Measurements from ENCODE around the gene KLK6.

The KLK6 gene

DNA sequence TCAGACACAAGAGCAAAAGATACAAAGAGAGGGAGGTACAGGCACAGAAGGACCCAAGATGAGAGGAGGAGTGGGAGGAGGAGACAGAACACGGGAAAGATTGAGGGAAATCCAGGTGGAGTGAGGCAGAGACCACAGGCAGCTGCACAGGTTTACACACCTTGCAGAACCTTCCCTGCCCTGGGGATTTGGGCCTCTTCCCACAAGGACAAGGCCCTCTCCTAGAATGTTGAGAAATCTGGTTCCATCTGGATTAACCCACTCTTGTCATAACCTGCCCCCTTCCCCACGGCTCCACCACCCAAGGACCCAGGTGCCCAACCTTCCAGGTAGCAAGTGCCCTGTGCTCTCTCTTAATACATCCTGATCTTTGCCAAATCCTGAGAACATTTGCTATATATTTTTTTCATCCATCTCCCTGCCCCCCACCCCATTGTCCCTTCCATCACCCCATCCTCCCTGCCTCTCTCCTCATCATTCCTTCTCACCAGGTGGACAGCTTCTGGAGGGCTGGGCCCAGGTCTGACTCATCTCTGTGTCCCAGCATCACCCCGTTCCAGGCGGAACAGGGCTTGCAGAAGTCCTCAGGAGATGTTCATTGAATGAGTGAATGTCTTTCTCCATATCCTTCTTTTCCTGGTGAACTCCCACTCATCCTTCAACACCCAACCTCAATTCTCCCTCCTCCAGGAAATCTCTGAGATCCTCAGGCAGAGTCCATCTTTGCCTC, 40.8 kb upstream of the KLK6 start:
- WGBS (ENCODE audit: insufficient coverage), result 70% methylated on average over 2 of the region's 4 CpGs
- Histone ChIP-seq H3K9me3 (ENCODE audit: control extremely low read depth in 1 of 5, control insufficient read depth in 4 of 5, insufficient read depth in 2 of 5, low read depth in 1 of 5, low read length in 4 of 5) (no peaks in the 10 kb centered on the region), H3K4me1 (ENCODE audit: control extremely low read depth in 1 of 4, control insufficient read depth in 4 of 4, insufficient read depth in 4 of 4, low read length in 3 of 4) (no peaks in the 10 kb centered on the region), H3K36me3 (ENCODE audit: control insufficient read depth in 4 of 4, insufficient read depth in 4 of 4, low read length in 3 of 4) (no peaks in the 10 kb centered on the region), H3K27me3 (replicated peaks in 2 of 5; ENCODE audit: control insufficient read depth in 4 of 5, insufficient read depth in 5 of 5, low read length in 4 of 5) (peaks cover 0 to 64% (median 14%) of the 10 kb centered on the region in 5 experiments), H3K4me3 (ENCODE audit: control insufficient read depth in 1 of 7, extremely low read depth in 1 of 7, insufficient read depth in 4 of 7, low read depth in 2 of 7, low read length in 6 of 7) (no peak overlapping the region), H3K27ac (ENCODE audit: insufficient read depth in 1 of 2, low read depth in 1 of 2, low read length in 2 of 2, poor library complexity in 1 of 2, severe bottlenecking in 2 of 2) (no peak overlapping the region)
- ChIA-PET CTCF (no interaction called here), POLR2A (no interaction called here)
- DNase-seq, result no peak

DNA sequence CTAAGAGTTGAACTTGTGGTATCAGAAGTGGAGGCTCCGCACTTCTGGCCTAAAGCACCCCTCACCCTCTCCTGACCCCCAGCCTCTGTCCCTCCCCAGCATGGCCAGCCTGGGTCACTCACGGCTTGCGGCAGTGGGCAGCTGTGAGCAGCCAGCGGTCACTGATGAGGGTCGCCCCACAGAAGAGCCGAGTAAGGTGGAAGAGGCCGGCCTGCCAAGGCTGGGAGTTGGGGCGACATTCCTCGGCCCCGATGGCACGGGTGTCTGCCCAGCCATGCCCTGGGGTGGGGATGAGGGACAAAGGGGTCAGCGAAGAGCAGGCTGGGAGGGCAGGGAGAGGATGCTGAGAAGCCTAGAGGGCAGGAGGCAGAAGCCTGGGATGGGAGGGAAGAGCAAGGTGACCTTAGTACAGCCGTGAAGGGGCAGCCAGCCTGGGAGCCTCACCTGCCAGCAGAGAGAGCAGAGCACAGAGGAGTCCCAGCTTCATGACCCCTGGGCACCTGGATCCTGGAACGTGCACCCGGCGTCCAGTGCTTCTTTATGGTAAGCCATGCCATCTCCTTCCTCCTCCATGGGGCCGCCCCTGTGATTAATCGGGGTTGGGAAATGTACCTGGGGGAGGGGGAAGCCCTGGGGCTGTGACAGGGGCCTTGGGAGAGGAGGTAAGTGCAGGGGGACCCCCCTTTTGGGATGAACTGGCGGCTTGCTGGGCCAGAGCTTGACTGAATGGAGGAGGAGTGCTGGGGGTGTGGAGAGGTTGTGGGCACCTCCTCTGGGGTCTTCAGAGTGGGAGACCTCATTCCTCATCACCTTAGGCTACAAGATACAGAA, 39.9 kb upstream of the KLK6 start:
- DNase-seq, result no peak
- Histone ChIP-seq H3K27me3 (replicated peaks in 2 of 5; ENCODE audit: control insufficient read depth in 4 of 5, insufficient read depth in 5 of 5, low read length in 4 of 5) (peaks cover 0 to 63% (median 14%) of the 10 kb centered on the region in 5 experiments), H3K9me3 (ENCODE audit: control extremely low read depth in 1 of 5, control insufficient read depth in 4 of 5, insufficient read depth in 2 of 5, low read depth in 1 of 5, low read length in 4 of 5) (no peaks in the 10 kb centered on the region), H3K36me3 (ENCODE audit: control insufficient read depth in 4 of 4, insufficient read depth in 4 of 4, low read length in 3 of 4) (no peaks in the 10 kb centered on the region), H3K4me3 (ENCODE audit: control insufficient read depth in 1 of 7, extremely low read depth in 1 of 7, insufficient read depth in 4 of 7, low read depth in 2 of 7, low read length in 6 of 7) (no peak overlapping the region), H3K27ac (ENCODE audit: insufficient read depth in 1 of 2, low read depth in 1 of 2, low read length in 2 of 2, poor library complexity in 1 of 2, severe bottlenecking in 2 of 2) (no peak overlapping the region), H3K4me1 (ENCODE audit: control extremely low read depth in 1 of 4, control insufficient read depth in 4 of 4, insufficient read depth in 4 of 4, low read length in 3 of 4) (no peaks in the 10 kb centered on the region)
- ChIA-PET CTCF (no interaction called here), POLR2A (no interaction called here)
- 86% methylated on average over 16 of the region's 19 CpGs for WGBS (ENCODE audit: insufficient coverage)

DNA sequence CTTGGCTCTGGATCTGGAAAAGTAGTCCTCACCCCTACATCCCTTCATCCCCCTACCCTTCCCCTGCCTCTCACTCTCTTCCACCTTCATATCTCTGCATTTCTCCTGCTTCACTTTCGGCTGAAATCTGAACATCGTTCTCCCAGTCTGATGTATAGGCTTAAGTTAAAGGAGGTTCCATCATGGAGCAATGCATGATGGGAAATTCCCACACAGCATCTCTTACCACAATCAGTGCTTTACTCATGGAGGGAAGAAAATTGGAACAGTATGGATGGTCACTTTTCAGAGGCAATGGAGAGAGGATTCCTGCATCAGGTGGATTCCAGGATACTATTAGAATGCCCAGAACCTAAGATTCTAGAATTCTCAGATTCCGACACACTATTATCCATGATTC, 38.1 kb upstream of the KLK6 start:
- Histone ChIP-seq H3K9me3 (ENCODE audit: control extremely low read depth in 1 of 5, control insufficient read depth in 4 of 5, insufficient read depth in 2 of 5, low read depth in 1 of 5, low read length in 4 of 5) (no peaks in the 10 kb centered on the region), H3K36me3 (ENCODE audit: control insufficient read depth in 4 of 4, insufficient read depth in 4 of 4, low read length in 3 of 4) (no peaks in the 10 kb centered on the region), H3K27ac (ENCODE audit: insufficient read depth in 1 of 2, low read depth in 1 of 2, low read length in 2 of 2, poor library complexity in 1 of 2, severe bottlenecking in 2 of 2) (no peak overlapping the region), H3K4me3 (ENCODE audit: control insufficient read depth in 1 of 7, extremely low read depth in 1 of 7, insufficient read depth in 4 of 7, low read depth in 2 of 7, low read length in 6 of 7) (no peak overlapping the region), H3K4me1 (ENCODE audit: control extremely low read depth in 1 of 4, control insufficient read depth in 4 of 4, insufficient read depth in 4 of 4, low read length in 3 of 4) (no peaks in the 10 kb centered on the region), H3K27me3 (replicated peaks in 2 of 5; ENCODE audit: control insufficient read depth in 4 of 5, insufficient read depth in 5 of 5, low read length in 4 of 5) (peaks cover 0 to 69% (median 11%) of the 10 kb centered on the region in 5 experiments)
- ChIA-PET POLR2A (no interaction called here), CTCF (no interaction called here)
- DNase-seq, result no peak
- WGBS (ENCODE audit: insufficient coverage), result 80% methylated on average over 1 of the region's 3 CpGs

GRCh38 chr19:51006406-51006805, 37.0 kb upstream of the KLK6 start:
- Histone ChIP-seq H3K4me3 (ENCODE audit: control insufficient read depth in 1 of 7, extremely low read depth in 1 of 7, insufficient read depth in 4 of 7, low read depth in 2 of 7, low read length in 6 of 7) (no peak overlapping the region), H3K27ac (ENCODE audit: insufficient read depth in 1 of 2, low read depth in 1 of 2, low read length in 2 of 2, poor library complexity in 1 of 2, severe bottlenecking in 2 of 2) (no peak overlapping the region), H3K4me1 (ENCODE audit: control extremely low read depth in 1 of 4, control insufficient read depth in 4 of 4, insufficient read depth in 4 of 4, low read length in 3 of 4) (no peaks in the 10 kb centered on the region), H3K27me3 (replicated peaks in 2 of 5; ENCODE audit: control insufficient read depth in 4 of 5, insufficient read depth in 5 of 5, low read length in 4 of 5) (peaks cover 0 to 79% (median 14%) of the 10 kb centered on the region in 5 experiments), H3K36me3 (ENCODE audit: control insufficient read depth in 4 of 4, insufficient read depth in 4 of 4, low read length in 3 of 4) (no peaks in the 10 kb centered on the region), H3K9me3 (ENCODE audit: control extremely low read depth in 1 of 5, control insufficient read depth in 4 of 5, insufficient read depth in 2 of 5, low read depth in 1 of 5, low read length in 4 of 5) (no peaks in the 10 kb centered on the region)
- CTCF ChIA-PET, result no interaction called here
- no peak for DNase-seq
- POLR2A ChIA-PET, result no interaction called here
- 64% methylated on average over 8 of the region's 8 CpGs for WGBS (ENCODE audit: insufficient coverage)

DNA sequence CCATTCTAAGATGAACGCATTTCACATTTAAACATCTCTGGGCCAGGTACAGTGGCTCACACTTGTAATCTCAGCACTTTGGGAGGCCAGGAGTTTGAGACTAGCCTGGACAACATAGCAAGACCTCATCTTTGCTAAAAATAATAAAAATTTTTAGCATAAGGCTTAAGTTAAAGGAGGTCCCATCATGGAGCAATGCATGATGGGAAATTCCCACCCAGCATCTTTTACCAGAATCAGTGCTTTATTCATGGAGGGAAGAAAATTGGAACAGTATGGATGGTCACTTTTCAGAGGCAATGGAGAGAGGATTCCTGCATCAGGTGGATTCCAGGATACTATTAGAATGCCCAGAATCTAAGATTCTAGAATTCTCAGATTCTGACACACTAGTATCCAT, 35.9 kb upstream of the KLK6 start:
- ChIA-PET POLR2A (no interaction called here), CTCF (no interaction called here)
- peaks cover 0 to 79% (median 14%) of the 10 kb centered on the region in 5 experiments for H3K27me3 ChIP-seq (replicated peaks in 2 of 5; ENCODE audit: control insufficient read depth in 4 of 5, insufficient read depth in 5 of 5, low read length in 4 of 5)
- H3K4me3 ChIP-seq (ENCODE audit: control insufficient read depth in 1 of 7, extremely low read depth in 1 of 7, insufficient read depth in 4 of 7, low read depth in 2 of 7, low read length in 6 of 7), result no peak overlapping the region
- no peak overlapping the region for H3K27ac ChIP-seq (ENCODE audit: insufficient read depth in 1 of 2, low read depth in 1 of 2, low read length in 2 of 2, poor library complexity in 1 of 2, severe bottlenecking in 2 of 2)
- 86% methylated on average over 1 of the region's 1 CpG for WGBS (ENCODE audit: insufficient coverage)
- no peaks in the 10 kb centered on the region for H3K36me3 ChIP-seq (ENCODE audit: control insufficient read depth in 4 of 4, insufficient read depth in 4 of 4, low read length in 3 of 4)
- DNase-seq, result no peak
- H3K9me3 ChIP-seq (ENCODE audit: control extremely low read depth in 1 of 5, control insufficient read depth in 4 of 5, insufficient read depth in 2 of 5, low read depth in 1 of 5, low read length in 4 of 5), result no peaks in the 10 kb centered on the region
- H3K4me1 ChIP-seq (ENCODE audit: control extremely low read depth in 1 of 4, control insufficient read depth in 4 of 4, insufficient read depth in 4 of 4, low read length in 3 of 4), result no peaks in the 10 kb centered on the region

DNA sequence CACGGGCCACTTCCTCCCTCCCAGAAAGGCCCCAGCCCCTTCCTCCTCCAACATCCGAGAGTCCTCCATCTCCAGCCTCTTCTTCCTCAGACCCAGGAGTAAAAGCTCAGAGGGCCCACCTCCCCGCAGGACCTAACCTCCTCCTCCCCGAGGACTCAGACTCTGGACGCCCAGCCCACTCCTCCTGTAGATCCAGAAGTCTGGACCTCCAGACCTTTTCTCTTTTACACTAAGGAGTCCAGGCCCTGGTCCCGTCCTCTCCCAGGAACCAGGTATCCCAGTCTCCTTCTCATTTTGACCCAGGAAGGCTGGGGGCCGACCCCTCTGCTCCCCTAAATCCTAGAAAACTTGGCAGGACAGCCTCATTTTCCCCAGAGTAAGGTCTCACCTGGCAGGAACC, 33.9 kb upstream of the KLK6 start:
- POLR2A ChIA-PET, result no interaction called here

GRCh38 chr19:51002542-51003311, 33.3 kb upstream of the KLK6 start:
- H3K27me3 ChIP-seq (replicated peaks in 2 of 5; ENCODE audit: control insufficient read depth in 4 of 5, insufficient read depth in 5 of 5, low read length in 4 of 5), result peaks cover 5 to 85% (median 19%) of the 10 kb centered on the region in 5 experiments
- WGBS (ENCODE audit: insufficient coverage), result 73% methylated on average over 41 of the region's 42 CpGs
- no peaks in the 10 kb centered on the region for H3K36me3 ChIP-seq (ENCODE audit: control insufficient read depth in 4 of 4, insufficient read depth in 4 of 4, low read length in 3 of 4)
- H3K27ac ChIP-seq (ENCODE audit: insufficient read depth in 1 of 2, low read depth in 1 of 2, low read length in 2 of 2, poor library complexity in 1 of 2, severe bottlenecking in 2 of 2), result no peak overlapping the region
- no peak overlapping the region for H3K4me3 ChIP-seq (ENCODE audit: control insufficient read depth in 1 of 7, extremely low read depth in 1 of 7, insufficient read depth in 4 of 7, low read depth in 2 of 7, low read length in 6 of 7)
- POLR2A ChIA-PET, result no interaction called here
- no peaks in the 10 kb centered on the region for H3K9me3 ChIP-seq (ENCODE audit: control extremely low read depth in 1 of 5, control insufficient read depth in 4 of 5, insufficient read depth in 2 of 5, low read depth in 1 of 5, low read length in 4 of 5)
- CTCF ChIA-PET, result no interaction called here
- peak; percentile 27 to 44 (median 40) for DNase-seq
- no peaks in the 10 kb centered on the region for H3K4me1 ChIP-seq (ENCODE audit: control extremely low read depth in 1 of 4, control insufficient read depth in 4 of 4, insufficient read depth in 4 of 4, low read length in 3 of 4)

More for the DNA sequence above, 33.9 kb upstream of the KLK6 start:
- CTCF ChIA-PET, result no interaction called here
- no peaks in the 10 kb centered on the region for H3K4me1 ChIP-seq (ENCODE audit: control extremely low read depth in 1 of 4, control insufficient read depth in 4 of 4, insufficient read depth in 4 of 4, low read length in 3 of 4)
- no peak overlapping the region for H3K27ac ChIP-seq (ENCODE audit: insufficient read depth in 1 of 2, low read depth in 1 of 2, low read length in 2 of 2, poor library complexity in 1 of 2, severe bottlenecking in 2 of 2)
- H3K9me3 ChIP-seq (ENCODE audit: control extremely low read depth in 1 of 5, control insufficient read depth in 4 of 5, insufficient read depth in 2 of 5, low read depth in 1 of 5, low read length in 4 of 5), result no peaks in the 10 kb centered on the region
- H3K27me3 ChIP-seq (replicated peaks in 2 of 5; ENCODE audit: control insufficient read depth in 4 of 5, insufficient read depth in 5 of 5, low read length in 4 of 5), result peaks cover 5 to 80% (median 16%) of the 10 kb centered on the region in 5 experiments
- DNase-seq, result no peak
- no peaks in the 10 kb centered on the region for H3K36me3 ChIP-seq (ENCODE audit: control insufficient read depth in 4 of 4, insufficient read depth in 4 of 4, low read length in 3 of 4)
- no peak overlapping the region for H3K4me3 ChIP-seq (ENCODE audit: control insufficient read depth in 1 of 7, extremely low read depth in 1 of 7, insufficient read depth in 4 of 7, low read depth in 2 of 7, low read length in 6 of 7)
- WGBS (ENCODE audit: insufficient coverage), result 63% methylated on average over 6 of the region's 7 CpGs

All from common myeloid progenitor, CD34-positive (primary cell).